ENCODE measurements around the gene MX1.

DNA sequence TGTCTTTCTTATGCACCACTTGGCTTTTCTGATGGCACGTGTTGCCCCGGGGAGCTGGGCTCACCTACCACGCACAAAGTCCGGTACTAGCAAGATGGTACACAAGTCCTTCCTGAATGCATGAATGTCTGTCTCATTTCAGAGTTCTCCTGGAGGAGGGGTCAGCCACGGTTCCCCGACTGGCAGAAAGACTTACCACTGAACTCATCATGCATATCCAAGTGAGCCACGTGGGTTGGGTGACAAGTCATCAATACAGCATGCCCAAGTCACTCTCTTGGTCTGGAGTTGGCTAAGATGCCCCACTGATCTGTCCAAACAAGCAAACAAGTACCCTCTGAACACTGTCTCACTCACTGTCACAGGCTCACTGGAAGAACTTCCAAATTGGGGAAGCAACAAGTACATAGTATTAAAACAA, 28.6 kb upstream of the MX1 start:
- TF ChIP-seq, protein P1, sequence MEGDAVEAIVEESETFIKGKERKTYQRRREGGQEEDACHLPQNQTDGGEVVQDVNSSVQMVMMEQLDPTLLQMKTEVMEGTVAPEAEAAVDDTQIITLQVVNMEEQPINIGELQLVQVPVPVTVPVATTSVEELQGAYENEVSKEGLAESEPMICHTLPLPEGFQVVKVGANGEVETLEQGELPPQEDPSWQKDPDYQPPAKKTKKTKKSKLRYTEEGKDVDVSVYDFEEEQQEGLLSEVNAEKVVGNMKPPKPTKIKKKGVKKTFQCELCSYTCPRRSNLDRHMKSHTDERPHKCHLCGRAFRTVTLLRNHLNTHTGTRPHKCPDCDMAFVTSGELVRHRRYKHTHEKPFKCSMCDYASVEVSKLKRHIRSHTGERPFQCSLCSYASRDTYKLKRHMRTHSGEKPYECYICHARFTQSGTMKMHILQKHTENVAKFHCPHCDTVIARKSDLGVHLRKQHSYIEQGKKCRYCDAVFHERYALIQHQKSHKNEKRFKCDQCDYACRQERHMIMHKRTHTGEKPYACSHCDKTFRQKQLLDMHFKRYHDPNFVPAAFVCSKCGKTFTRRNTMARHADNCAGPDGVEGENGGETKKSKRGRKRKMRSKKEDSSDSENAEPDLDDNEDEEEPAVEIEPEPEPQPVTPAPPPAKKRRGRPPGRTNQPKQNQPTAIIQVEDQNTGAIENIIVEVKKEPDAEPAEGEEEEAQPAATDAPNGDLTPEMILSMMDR (IDR thresholded peaks at IDR 0.05; ENCODE audit: low read depth, low read length, missing input control) = no peak
- TF ChIP-seq TAF1 (conservative IDR thresholded peaks at IDR 0.05) = no peak
- TF ChIP-seq SP1 (IDR thresholded peaks at IDR 0.05) = no peak
- TF ChIP-seq YY1 (IDR thresholded peaks at IDR 0.05) = no peak
- TF ChIP-seq, protein P2, sequence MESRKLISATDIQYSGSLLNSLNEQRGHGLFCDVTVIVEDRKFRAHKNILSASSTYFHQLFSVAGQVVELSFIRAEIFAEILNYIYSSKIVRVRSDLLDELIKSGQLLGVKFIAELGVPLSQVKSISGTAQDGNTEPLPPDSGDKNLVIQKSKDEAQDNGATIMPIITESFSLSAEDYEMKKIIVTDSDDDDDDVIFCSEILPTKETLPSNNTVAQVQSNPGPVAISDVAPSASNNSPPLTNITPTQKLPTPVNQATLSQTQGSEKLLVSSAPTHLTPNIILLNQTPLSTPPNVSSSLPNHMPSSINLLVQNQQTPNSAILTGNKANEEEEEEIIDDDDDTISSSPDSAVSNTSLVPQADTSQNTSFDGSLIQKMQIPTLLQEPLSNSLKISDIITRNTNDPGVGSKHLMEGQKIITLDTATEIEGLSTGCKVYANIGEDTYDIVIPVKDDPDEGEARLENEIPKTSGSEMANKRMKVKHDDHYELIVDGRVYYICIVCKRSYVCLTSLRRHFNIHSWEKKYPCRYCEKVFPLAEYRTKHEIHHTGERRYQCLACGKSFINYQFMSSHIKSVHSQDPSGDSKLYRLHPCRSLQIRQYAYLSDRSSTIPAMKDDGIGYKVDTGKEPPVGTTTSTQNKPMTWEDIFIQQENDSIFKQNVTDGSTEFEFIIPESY (IDR thresholded peaks at IDR 0.05) = no peak
- no peak for TF ChIP-seq GABPA (IDR thresholded peaks at IDR 0.05 in 1 of 2, conservative IDR thresholded peaks at IDR 0.05 in 1 of 2)
- TF ChIP-seq, protein P3, sequence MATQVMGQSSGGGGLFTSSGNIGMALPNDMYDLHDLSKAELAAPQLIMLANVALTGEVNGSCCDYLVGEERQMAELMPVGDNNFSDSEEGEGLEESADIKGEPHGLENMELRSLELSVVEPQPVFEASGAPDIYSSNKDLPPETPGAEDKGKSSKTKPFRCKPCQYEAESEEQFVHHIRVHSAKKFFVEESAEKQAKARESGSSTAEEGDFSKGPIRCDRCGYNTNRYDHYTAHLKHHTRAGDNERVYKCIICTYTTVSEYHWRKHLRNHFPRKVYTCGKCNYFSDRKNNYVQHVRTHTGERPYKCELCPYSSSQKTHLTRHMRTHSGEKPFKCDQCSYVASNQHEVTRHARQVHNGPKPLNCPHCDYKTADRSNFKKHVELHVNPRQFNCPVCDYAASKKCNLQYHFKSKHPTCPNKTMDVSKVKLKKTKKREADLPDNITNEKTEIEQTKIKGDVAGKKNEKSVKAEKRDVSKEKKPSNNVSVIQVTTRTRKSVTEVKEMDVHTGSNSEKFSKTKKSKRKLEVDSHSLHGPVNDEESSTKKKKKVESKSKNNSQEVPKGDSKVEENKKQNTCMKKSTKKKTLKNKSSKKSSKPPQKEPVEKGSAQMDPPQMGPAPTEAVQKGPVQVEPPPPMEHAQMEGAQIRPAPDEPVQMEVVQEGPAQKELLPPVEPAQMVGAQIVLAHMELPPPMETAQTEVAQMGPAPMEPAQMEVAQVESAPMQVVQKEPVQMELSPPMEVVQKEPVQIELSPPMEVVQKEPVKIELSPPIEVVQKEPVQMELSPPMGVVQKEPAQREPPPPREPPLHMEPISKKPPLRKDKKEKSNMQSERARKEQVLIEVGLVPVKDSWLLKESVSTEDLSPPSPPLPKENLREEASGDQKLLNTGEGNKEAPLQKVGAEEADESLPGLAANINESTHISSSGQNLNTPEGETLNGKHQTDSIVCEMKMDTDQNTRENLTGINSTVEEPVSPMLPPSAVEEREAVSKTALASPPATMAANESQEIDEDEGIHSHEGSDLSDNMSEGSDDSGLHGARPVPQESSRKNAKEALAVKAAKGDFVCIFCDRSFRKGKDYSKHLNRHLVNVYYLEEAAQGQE (IDR thresholded peaks at IDR 0.05) = no peak
- TF ChIP-seq, protein P4, sequence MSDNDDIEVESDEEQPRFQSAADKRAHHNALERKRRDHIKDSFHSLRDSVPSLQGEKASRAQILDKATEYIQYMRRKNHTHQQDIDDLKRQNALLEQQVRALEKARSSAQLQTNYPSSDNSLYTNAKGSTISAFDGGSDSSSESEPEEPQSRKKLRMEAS (IDR thresholded peaks at IDR 0.05) = no peak
- no peak for TF ChIP-seq HNF4G (IDR thresholded peaks at IDR 0.05)
- TF ChIP-seq NR2F2 (IDR thresholded peaks at IDR 0.05) = no peak
- no peak for TF ChIP-seq JUND (IDR thresholded peaks at IDR 0.05)
- no peak for TF ChIP-seq FOXA1 (IDR thresholded peaks at IDR 0.05)
- no peak for TF ChIP-seq EGR1 (IDR thresholded peaks at IDR 0.05; ENCODE audit: low read depth in 2 of 2)
